ENCODE data around the gene USP2.

The USP2 gene

DNA sequence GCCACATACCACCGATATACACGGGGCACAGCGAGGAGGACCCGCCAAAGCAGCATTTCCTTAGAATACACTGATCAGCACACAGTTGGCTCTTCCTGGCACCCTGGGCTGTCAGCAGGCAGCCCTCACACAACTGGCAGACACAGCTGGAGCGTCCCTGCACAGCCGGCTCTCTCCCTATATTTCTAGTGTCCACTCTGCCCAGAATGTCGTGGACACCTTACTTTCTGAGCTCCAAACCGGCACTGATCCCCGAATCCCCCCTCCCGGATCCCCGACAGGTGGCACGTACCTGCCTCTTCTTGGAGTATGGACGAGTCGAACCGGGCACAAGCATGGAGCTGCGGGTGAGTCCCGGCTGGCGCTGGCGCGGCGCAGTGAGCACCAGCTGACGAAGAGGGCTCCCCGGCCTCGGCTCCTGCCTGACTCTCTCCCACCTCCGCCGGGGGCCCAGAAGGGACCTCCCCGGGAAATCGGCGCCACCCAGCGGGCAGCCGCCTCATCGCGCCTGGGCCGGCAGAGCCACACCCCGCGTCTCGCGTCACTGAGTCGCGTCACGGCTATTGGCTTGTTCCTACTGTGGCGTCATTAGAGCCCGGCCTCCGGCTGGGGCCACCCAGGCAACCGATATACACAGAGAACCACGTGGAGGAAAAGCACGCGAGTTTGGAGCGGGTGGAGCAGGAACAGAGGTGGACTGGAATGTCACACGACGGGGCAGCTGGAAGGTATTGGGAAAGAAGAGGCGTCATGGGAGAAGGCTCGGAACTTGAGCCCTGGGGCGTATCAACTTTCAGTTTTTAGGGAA is at the start of gene USP2:
USP2 (minus strand) TSS at position 510 of the 808 bp plus-strand sequence. CDS start 8,210 bp downstream, outside the sequence.
- peak; percentile 95 for DNase-seq (ENCODE audit: low spot score)

DNA sequence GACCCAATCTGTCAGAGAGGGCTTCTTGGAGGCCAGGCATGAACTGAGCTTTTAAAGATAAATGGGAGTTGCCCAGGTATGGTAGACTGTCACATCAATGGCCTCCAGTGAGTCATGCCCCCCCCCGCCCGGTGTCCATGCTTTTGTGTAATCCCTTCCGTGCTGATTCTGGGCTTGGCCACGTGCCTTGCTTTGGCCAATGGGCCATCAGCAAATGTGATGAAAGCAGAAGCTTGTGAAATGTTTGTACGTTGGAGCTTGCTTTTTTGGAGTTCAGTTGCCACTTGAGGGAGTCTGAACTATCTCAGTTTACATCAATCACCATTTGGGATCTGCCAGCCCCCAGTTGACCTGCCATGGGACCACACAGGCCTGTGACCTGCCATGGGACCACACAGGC is 45.8 kb upstream of the USP2 start:
- no peak for DNase-seq (ENCODE audit: low spot score)

DNA sequence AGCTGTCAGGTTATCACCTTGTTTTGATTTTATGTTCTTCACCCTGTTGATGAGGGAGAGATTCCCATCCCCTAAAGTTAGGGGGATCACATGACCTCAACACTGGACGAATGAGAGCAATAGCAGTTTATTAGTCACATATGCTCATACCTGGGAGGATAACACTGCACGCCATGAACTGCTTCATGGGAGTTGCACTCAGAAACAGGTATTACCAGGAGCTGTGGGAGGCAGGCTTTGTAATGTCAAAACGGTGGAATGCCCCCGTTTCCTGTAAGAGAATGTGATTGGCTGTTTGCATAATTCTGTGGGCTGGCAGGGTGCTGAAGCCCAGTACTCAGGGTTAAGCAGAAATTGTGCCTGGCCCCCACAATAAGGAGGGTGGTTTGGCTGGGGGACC is 44.7 kb upstream of the USP2 start:
- peak; percentile 63 for DNase-seq (ENCODE audit: low spot score)

DNA sequence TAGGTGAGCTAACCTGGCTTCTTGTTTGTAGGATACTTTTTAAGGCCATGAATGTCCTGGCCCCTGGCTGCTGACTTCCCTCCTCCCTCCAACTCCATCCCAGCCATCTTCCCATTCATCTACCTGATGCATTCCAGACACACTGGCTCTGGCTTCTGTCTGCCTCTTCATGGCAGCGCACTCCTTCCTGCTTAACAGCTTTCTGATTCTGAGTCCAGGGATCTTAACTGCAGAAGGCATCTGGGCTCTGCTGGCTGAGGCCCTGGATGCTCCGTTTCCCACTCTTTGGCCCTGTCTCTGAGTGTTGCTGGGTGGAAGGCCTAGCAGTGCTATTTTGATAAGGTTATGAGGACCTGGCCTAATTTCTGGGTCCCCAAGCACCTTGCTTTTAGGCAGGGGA is 43.3 kb upstream of the USP2 start:
- DNase-seq (ENCODE audit: low spot score), result no peak

GRCh38 chr11:119424276-119424675 is 42.8 kb upstream of the USP2 start:
- no peak for DNase-seq (ENCODE audit: low spot score)

DNA sequence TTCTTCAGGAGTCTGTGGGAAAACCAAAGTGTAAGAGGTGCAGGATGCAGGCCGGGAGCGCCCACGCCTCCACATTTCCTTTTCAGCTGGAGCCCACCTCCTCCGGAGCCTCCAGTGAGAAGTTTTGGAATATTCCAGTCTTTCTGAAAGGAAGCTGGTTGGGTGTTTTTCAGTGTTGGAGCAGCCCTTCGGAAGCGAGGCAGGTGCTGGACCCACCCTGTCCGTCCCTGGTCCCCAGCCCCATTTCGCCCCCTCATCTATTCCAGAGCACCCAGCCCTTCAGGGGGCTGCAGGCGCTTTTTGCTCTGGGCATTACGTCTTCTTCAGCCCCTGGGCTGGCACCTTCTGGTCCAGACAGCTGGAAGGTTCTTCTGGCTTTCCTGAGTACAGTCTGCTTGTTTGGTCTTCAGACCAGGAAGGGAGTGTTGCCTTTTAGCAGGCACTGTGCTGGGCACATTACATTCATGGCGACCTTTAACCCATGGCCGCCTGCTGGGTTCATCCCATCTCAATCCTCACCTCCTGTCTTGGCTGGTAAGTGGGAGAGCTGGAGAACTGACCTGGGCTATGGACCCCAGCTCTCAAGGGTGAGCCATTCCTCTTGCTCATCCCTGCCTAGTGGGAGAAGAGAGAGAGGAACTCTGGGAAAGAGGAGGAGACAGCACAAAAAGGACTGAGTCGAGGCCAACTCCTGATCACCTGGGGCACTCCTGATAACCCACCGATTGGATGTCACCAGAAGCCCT is 42.2 kb upstream of the USP2 start:
- DNase-seq (ENCODE audit: low spot score), result no peak

- peak; percentile 95 for DNase-seq (ENCODE audit: low spot score)
These were observed 41.5 kb upstream of the USP2 start, which contains the start of gene THY1 for GRCh38 chr11:119422809-119423508. THY1 (minus strand) TSS chr11:119423172; CDS start chr11:119420905, 2,267 bp downstream.

DNA sequence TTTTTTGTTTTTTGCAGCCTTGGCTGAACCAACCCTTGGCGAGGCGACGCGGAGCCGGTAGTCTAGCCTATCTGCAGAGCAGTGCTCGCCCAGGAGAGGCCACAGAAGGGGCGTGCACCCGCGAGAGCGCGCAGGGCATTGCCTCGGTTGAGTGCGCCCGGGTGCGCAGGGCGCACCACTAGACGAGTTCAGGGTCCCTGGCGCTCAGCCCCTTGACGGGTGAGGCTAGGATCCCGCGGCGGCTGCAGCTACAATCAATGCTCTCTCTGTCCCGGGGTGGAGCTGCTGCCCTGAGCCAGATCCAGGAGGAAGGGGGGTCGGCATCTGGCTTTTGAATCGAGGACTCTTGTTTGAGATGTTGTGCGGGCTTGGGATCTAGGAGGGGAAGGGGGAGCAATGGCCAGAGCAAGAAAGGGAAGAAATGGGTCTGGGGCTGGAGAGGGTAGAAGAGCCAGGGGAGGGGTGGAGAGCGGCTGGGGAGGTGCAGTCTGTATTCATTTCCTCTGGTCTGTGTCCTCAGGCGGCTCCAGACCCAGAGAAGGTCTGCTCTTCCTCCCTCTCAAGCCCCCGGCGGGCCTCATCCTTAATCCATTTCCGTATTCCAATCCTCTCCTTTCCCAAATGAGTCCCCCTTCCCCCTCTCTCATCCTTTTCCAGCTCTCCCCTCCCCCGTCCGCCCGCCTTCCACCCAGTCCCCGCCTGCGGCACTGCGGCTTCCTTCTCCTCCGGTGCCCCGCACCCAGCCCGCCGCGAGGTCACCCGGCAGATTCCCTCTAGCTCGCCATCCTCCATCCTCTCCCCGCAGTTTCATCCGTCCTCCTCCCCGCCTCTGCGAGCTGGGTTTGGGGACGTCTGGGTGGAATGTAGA is 40.7 kb upstream of the USP2 start:
- DNase-seq (ENCODE audit: low spot score), result peak; percentile 39

GRCh38 chr11:119421351-119421750 is 39.9 kb upstream of the USP2 start:
- no peak for DNase-seq (ENCODE audit: low spot score)

GRCh38 chr11:119420631-119421030 is 39.1 kb upstream of the USP2 start:
- DNase-seq (ENCODE audit: low spot score), result no peak

DNA sequence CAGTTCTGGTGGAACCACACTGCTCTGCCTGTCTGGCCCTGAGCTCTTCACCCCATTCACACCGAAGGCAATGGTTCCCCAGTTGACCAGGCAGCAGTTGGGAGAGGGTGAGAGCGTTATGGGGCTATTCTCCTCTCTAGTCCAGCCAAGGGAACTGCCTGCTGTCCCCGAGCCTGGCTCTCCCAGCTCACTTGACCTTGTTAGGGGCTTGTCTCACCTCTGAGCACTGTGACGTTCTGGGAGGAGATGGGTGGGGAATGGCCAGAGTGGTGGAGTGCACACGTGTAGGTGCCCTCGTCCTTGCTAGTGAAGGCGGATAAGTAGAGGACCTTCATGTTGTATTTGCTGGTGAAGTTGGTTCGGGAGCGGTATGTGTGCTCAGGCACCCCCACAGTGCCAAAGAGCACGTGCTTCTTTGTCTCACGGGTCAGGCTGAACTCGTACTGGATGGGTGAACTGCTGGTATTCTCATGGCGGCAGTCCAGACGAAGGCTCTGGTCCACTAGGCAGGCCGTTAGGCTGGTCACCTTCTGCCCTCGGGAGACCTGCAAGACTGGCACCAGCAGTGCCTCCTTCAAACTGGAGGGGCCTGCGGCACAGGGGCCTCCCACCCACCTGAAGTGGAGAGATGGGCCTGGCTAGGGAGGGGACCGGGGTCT is 38.5 kb upstream of the USP2 start:
- DNase-seq (ENCODE audit: low spot score), result peak; percentile 38

- no peak for DNase-seq (ENCODE audit: low spot score)
These were observed 37.8 kb upstream of the USP2 start for GRCh38 chr11:119419246-119419645.

DNA sequence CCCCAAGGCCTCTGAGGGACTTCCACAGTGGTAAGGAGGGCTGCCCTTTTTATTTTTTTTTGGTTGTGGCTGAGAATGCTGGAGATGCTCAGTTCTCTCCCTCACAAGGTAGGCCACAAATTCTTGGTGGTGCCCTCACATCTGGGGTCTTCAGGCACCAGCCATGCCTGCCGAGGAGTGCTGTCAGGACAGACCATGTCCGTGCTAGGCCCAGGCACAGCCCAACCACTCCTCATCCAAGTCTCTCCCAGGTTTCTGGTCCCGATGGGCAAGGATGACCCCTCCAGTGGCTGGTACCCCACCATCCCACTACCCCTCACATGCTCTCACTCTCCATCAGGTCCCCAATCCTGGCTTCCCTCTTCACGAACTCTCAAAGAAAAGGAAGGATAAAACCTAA is 37.3 kb upstream of the USP2 start:
- DNase-seq (ENCODE audit: low spot score), result no peak

- no peak for DNase-seq (ENCODE audit: low spot score)
These were observed 36.4 kb upstream of the USP2 start for GRCh38 chr11:119417726-119418540.

GRCh38 chr11:119416606-119417580 is 35.4 kb upstream of the USP2 start:
- no peak for DNase-seq (ENCODE audit: low spot score)

DNA sequence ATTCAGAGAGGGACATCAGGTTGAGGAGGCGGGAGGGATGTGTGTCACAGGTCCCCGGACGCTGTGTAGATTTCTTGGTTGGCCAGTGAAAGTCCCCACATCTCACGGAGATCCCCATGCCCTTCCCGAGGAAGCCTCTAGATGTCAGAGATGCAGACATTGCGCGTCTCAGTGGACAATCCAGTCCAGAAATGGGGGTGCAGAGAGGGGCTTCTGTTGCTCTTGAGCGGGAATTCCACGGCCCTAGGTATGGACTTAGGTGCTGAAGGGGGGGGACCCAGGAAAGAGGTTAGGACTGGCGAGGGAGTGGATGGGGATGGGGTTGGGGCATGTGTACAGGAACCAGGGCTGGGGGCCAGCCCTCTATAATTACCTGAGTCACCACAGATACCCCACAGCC is 34.5 kb upstream of the USP2 start:
- no peak for DNase-seq (ENCODE audit: low spot score)

DNA sequence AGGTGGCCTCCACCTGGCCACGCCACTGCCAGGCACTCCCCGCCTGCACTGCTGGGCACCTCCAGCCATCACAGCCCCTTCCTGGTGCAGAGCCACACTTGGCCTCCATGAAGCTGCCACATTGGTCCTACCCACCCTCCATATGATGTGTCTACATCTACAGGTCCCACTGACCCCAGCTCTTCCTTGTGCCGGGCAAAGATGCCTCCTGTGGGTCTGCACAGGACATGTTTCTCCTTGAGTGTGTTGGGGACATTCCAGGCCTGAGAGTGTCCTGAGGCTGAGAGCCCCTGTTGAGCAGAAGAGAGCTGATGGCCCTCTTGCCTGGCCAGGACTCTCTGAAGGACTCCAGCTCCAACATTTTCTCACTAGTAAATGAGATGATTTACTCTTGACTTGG is 34.0 kb upstream of the USP2 start:
- no peak for DNase-seq (ENCODE audit: low spot score)

GRCh38 chr11:119414734-119415133 is 33.2 kb upstream of the USP2 start:
- DNase-seq (ENCODE audit: low spot score), result no peak

DNA sequence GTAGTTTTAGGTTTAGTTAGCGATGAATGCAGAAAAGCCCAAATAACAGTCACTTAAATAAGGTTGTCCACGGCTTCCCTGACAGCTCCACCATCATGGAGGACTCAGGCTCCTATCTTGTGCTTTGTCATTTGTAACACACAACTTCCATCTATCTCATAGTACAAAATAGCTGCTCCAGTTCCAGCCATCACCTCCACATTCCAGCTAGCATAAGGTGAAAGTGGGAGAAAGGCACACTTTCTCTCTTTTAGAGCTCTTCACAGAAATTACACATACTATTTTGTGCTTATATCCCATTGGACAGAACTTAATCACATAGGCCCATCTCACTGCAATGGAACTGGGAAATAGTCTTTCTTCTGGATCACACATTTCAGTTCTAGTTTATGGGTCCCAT is 32.8 kb upstream of the USP2 start:
- DNase-seq (ENCODE audit: low spot score), result no peak

All from iPS-NIHi11 (cell line).